Vagina (tissue), 2 donors: ENCODE measurements around the gene SGIP1. TPM values are rescaled to one million over a fixed set of nuclear protein-coding genes. Genes with fewer than 3 reads are reported as not detected.

Source experiments
- DNase-seq, 2 donors: peaks; one replicate each; pipeline ENCODE4 v3.0.0-alpha.2; 2017; ENCODE audit errors: extremely low spot score in 2 of 2
- H3K27ac ChIP-seq: fragments of 200-600 bp; sonication (generic); one replicate; pipeline ENCODE4 v1.5.1; 2019
- H3K27me3 ChIP-seq: fragments of 200-600 bp; sonication (generic); one replicate; pipeline ENCODE4 v1.5.1; 2019
- H3K36me3 ChIP-seq, 2 donors: fragments of 200-600 bp; sonication (generic); one replicate each; pipeline ENCODE4 v1.5.1; 2017 to 2019
- H3K4me1 ChIP-seq: fragments of 200-600 bp; sonication (generic); one replicate; pipeline ENCODE4 v1.5.1; 2019
- H3K4me3 ChIP-seq, 2 donors: fragments of 200-600 bp; sonication (generic); 1 replicate in 1 of 2; 2 replicates in 1 of 2; pipeline ENCODE4 v1.5.1; 2016 to 2019
- H3K9me3 ChIP-seq: fragments of 200-600 bp; sonication (generic); one replicate; pipeline ENCODE4 v1.5.1; 2019
- CTCF ChIP-seq, 3 experiments: fragments of 450-650 bp in 2 of 3; fragments of 200-600 bp in 1 of 3; sonication (generic) in 1 of 3; IDR thresholded peaks; one replicate each; pipeline ENCODE4 v1.5.1; 2017 to 2019; ENCODE audit warnings: antibody characterized with exemption in 3 of 3, mild to moderate bottlenecking in 2 of 3, moderate library complexity in 2 of 3
- POLR2A ChIP-seq, 2 donors: fragments of 450-650 bp; IDR thresholded peaks; one replicate each; pipeline ENCODE4 v1.6.1; 2017; ENCODE audit warnings: antibody characterized with exemption in 2 of 2, mild to moderate bottlenecking in 2 of 2, moderate library complexity in 2 of 2
- POLR2AphosphoS5 ChIP-seq, 2 donors: sonication (generic); formaldehyde crosslinking; IDR thresholded peaks; one replicate each; pipeline ENCODE4 v1.9.0; 2017; ENCODE audit warnings: antibody characterized with exemption in 2 of 2, mild to moderate bottlenecking in 2 of 2, low read depth in 1 of 2; ENCODE audit not compliant: insufficient read depth in 1 of 2
- intact Hi-C: fragments of 100-400 bp; cut with DNase I; formaldehyde crosslinking; loops from one replicate; pipeline ENCODE4 v1.15.1; 2023
- total RNA-seq: library from RNA; depleted of rRNA; stranded (reverse); fragments of >200 nt; gene quantifications from one replicate; pipeline ENCODE4 v1.2.3, GENCODE V29; 2016

The SGIP1 gene
- total RNA-seq, 1 donor from 2014 or later: 14.0 TPM

- DNase-seq: no peak
- Histone ChIP-seq H3K4me3 (no peak overlapping the region), H3K4me1 (no peaks in the 10 kb centered on the region), H3K27me3 (no peaks in the 10 kb centered on the region), H3K9me3 (no peaks in the 10 kb centered on the region), H3K27ac (no peak overlapping the region), H3K36me3 (no peaks in the 10 kb centered on the region)
- TF ChIP-seq CTCF (IDR thresholded peaks at IDR 0.05) (no peak), POLR2AphosphoS5 (IDR thresholded peaks at IDR 0.05; ENCODE audit: insufficient read depth in 1 of 2, low read depth in 1 of 2) (no peak), POLR2A (IDR thresholded peaks at IDR 0.05) (no peak)
- intact Hi-C loops: no loop called here
Observed at GRCh38 chr1:66492424-66492823, 41.5 kb upstream of the SGIP1 start.

- TF ChIP-seq POLR2AphosphoS5 (IDR thresholded peaks at IDR 0.05; ENCODE audit: insufficient read depth in 1 of 2, low read depth in 1 of 2): no peak
- TF ChIP-seq CTCF (IDR thresholded peaks at IDR 0.05): no peak
- no peak for TF ChIP-seq POLR2A (IDR thresholded peaks at IDR 0.05)
Observed at GRCh38 chr1:66493731-66494130, 40.2 kb upstream of the SGIP1 start.

GRCh38 chr1:66494482-66494881 is 39.5 kb upstream of the SGIP1 start:
- TF ChIP-seq POLR2AphosphoS5 (IDR thresholded peaks at IDR 0.05; ENCODE audit: insufficient read depth in 1 of 2, low read depth in 1 of 2) (no peak), CTCF (IDR thresholded peaks at IDR 0.05) (no peak), POLR2A (IDR thresholded peaks at IDR 0.05) (no peak)
- Histone ChIP-seq H3K9me3 (no peaks in the 10 kb centered on the region), H3K36me3 (no peaks in the 10 kb centered on the region), H3K4me3 (no peak overlapping the region), H3K27ac (no peak overlapping the region), H3K4me1 (no peaks in the 10 kb centered on the region), H3K27me3 (no peaks in the 10 kb centered on the region)
- DNase-seq: no peak
- intact Hi-C loops: no loop called here

More at GRCh38 chr1:66493731-66494130, 40.2 kb upstream of the SGIP1 start:
- no peak overlapping the region for H3K4me3 ChIP-seq
- no peaks in the 10 kb centered on the region for H3K9me3 ChIP-seq
- no peak overlapping the region for H3K27ac ChIP-seq
- H3K27me3 ChIP-seq: no peaks in the 10 kb centered on the region
- no peaks in the 10 kb centered on the region for H3K36me3 ChIP-seq
- DNase-seq: no peak
- intact Hi-C loops: no loop called here
- H3K4me1 ChIP-seq: no peaks in the 10 kb centered on the region

GRCh38 chr1:66495495-66495894 is 38.5 kb upstream of the SGIP1 start:
- intact Hi-C loops: no loop called here
- Histone ChIP-seq H3K36me3 (no peaks in the 10 kb centered on the region), H3K9me3 (no peaks in the 10 kb centered on the region), H3K27ac (no peak overlapping the region), H3K4me3 (no peak overlapping the region), H3K27me3 (no peaks in the 10 kb centered on the region), H3K4me1 (no peaks in the 10 kb centered on the region)
- TF ChIP-seq POLR2AphosphoS5 (IDR thresholded peaks at IDR 0.05; ENCODE audit: insufficient read depth in 1 of 2, low read depth in 1 of 2): no peak
- TF ChIP-seq CTCF (IDR thresholded peaks at IDR 0.05): no peak
- no peak for TF ChIP-seq POLR2A (IDR thresholded peaks at IDR 0.05)
- DNase-seq: no peak

- H3K4me1 ChIP-seq: no peaks in the 10 kb centered on the region
- H3K27ac ChIP-seq: no peak overlapping the region
- DNase-seq: no peak
- H3K9me3 ChIP-seq: no peaks in the 10 kb centered on the region
- no peaks in the 10 kb centered on the region for H3K36me3 ChIP-seq
- intact Hi-C loops: no loop called here
- H3K27me3 ChIP-seq: no peaks in the 10 kb centered on the region
- TF ChIP-seq CTCF (IDR thresholded peaks at IDR 0.05) (no peak), POLR2AphosphoS5 (IDR thresholded peaks at IDR 0.05; ENCODE audit: insufficient read depth in 1 of 2, low read depth in 1 of 2) (no peak), POLR2A (IDR thresholded peaks at IDR 0.05) (no peak)
- H3K4me3 ChIP-seq: no peak overlapping the region
Observed at GRCh38 chr1:66497910-66498309, 36.0 kb upstream of the SGIP1 start.
